ACC112 (cell line): Measurements from ENCODE around the gene ARHGAP5.

Source experiments
- H2AFZ ChIP-seq: fragments of 200-600 bp; sonication (generic); one replicate; pipeline ENCODE4 v1.6.0; 2017; ENCODE audit warnings: antibody characterized with exemption, low read length; ENCODE audit not compliant: unreplicated experiment
- H3K27ac ChIP-seq: fragments of 200-600 bp; sonication (generic); 2 replicates; pipeline ENCODE4 v1.5.1; 2014; ENCODE audit warnings: low read depth, mild to moderate bottlenecking, antibody characterized with exemption, low read length, moderate library complexity
- H3K27me3 ChIP-seq: fragments of 200-600 bp; sonication (generic); 2 replicates; pipeline ENCODE4 v1.6.1; 2014; ENCODE audit warnings: mild to moderate bottlenecking, antibody characterized with exemption, low read length, moderate library complexity, mixed read lengths; ENCODE audit not compliant: insufficient read depth
- H3K36me3 ChIP-seq: fragments of 200-600 bp; sonication (generic); 2 replicates; pipeline ENCODE4 v1.6.1; 2016; ENCODE audit warnings: mild to moderate bottlenecking, antibody characterized with exemption, low read length, moderate library complexity, mixed read lengths; ENCODE audit not compliant: insufficient read depth
- H3K4me1 ChIP-seq: fragments of 200-600 bp; sonication (generic); one replicate; pipeline ENCODE4 v1.6.1; 2016; ENCODE audit warnings: low read length, mixed read lengths; ENCODE audit not compliant: insufficient read depth, unreplicated experiment, control insufficient read depth
- H3K4me3 ChIP-seq: fragments of 200-600 bp; sonication (generic); 2 replicates; pipeline ENCODE4 v1.5.1; 2014; ENCODE audit warnings: mild to moderate bottlenecking, low read depth, low read length
- H3K79me2 ChIP-seq: fragments of 200-600 bp; sonication (generic); one replicate; pipeline ENCODE4 v1.6.0; 2016; ENCODE audit warnings: low read length; ENCODE audit not compliant: control insufficient read depth, unreplicated experiment, insufficient read depth

The ARHGAP5 gene

GRCh38 chr14:32137313-32137712 is 60.2 kb downstream of the ARHGAP5 start:
- H3K27me3 ChIP-seq: no peaks in the 10 kb centered on the region
- no peaks in the 10 kb centered on the region for H3K4me1 ChIP-seq
- H3K27ac ChIP-seq: no peak overlapping the region
- no peak overlapping the region for H3K4me3 ChIP-seq
- H3K36me3 ChIP-seq: peaks cover 46% of the 10 kb centered on the region
- no peak overlapping the region for H2AFZ ChIP-seq
- peaks cover 22% of the 10 kb centered on the region for H3K79me2 ChIP-seq

GRCh38 chr14:32137892-32138291 is 60.8 kb downstream of the ARHGAP5 start:
- Histone ChIP-seq H3K27me3 (no peaks in the 10 kb centered on the region), H3K27ac (no peak overlapping the region), H3K4me3 (no peak overlapping the region), H3K36me3 (peaks cover 46% of the 10 kb centered on the region), H2AFZ (no peak overlapping the region), H3K79me2 (peaks cover 28% of the 10 kb centered on the region), H3K4me1 (no peaks in the 10 kb centered on the region)

- Histone ChIP-seq H2AFZ (no peak overlapping the region), H3K4me1 (no peaks in the 10 kb centered on the region), H3K27ac (no peak overlapping the region), H3K4me3 (no peak overlapping the region), H3K79me2 (peaks cover 29% of the 10 kb centered on the region), H3K27me3 (no peaks in the 10 kb centered on the region), H3K36me3 (peaks cover 32% of the 10 kb centered on the region)
Measured at GRCh38 chr14:32142341-32142740, 65.2 kb downstream of the ARHGAP5 start.

GRCh38 chr14:32142754-32143437 is 65.8 kb downstream of the ARHGAP5 start:
- peaks cover 29% of the 10 kb centered on the region for H3K36me3 ChIP-seq
- H3K27ac ChIP-seq: no peak overlapping the region
- no peak overlapping the region for H2AFZ ChIP-seq
- no peak overlapping the region for H3K4me3 ChIP-seq
- H3K27me3 ChIP-seq: no peaks in the 10 kb centered on the region
- no peaks in the 10 kb centered on the region for H3K4me1 ChIP-seq
- peaks cover 29% of the 10 kb centered on the region for H3K79me2 ChIP-seq

GRCh38 chr14:32150392-32150791 is 73.3 kb downstream of the ARHGAP5 start:
- H3K79me2 ChIP-seq: peaks cover under 1% of the 10 kb centered on the region
- H3K4me1 ChIP-seq: no peaks in the 10 kb centered on the region
- no peak overlapping the region for H3K4me3 ChIP-seq
- peaks cover 38% of the 10 kb centered on the region for H3K36me3 ChIP-seq
- no peak overlapping the region for H3K27ac ChIP-seq
- H2AFZ ChIP-seq: no peak overlapping the region
- no peaks in the 10 kb centered on the region for H3K27me3 ChIP-seq

DNA sequence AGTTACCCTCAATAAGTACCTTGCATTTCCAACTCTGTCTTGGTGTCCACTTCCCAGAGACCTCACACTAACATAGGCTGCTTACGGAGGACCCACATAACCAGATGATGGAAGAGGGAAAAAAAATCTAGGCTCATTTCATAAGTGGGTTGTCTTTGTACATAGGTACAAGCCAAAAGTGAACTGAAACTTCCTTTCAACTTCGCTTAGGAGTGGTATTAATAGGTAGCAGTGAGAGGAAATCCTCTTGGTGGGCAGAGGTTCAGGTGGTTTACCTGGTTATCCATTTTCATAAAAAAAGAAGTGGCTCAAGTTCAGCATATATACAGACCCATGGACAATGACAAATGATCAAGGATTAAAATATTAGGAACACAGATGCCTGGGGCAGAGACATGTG is 88.9 kb downstream of the ARHGAP5 start:
- H3K4me1 ChIP-seq: no peaks in the 10 kb centered on the region
- no peaks in the 10 kb centered on the region for H3K36me3 ChIP-seq
- H3K4me3 ChIP-seq: no peak overlapping the region
- H3K79me2 ChIP-seq: no peaks in the 10 kb centered on the region
- H3K27ac ChIP-seq: no peak overlapping the region
- no peaks in the 10 kb centered on the region for H3K27me3 ChIP-seq
- H2AFZ ChIP-seq: no peak overlapping the region

DNA sequence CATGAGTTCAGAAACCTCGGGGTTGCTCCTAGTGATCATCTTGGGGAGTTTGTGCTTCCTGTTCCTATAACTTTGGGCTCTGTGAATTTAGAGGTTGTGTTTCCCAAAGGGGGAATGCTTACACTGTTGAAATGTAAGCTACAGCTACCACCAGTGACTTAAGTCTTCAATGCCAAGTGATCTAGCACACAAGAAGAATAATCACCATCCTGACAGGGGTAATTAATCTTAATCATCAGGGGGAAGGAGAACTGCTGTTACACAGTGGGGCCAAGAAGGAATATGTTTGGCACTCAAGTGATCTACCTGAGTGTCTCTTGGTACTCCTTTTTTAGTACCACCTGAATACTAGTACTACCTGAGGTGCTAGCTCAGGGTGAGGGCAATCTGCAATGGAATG is 89.8 kb downstream of the ARHGAP5 start:
- Histone ChIP-seq H2AFZ (no peak overlapping the region), H3K4me3 (no peak overlapping the region), H3K36me3 (no peaks in the 10 kb centered on the region), H3K27me3 (no peaks in the 10 kb centered on the region), H3K27ac (no peak overlapping the region), H3K79me2 (no peaks in the 10 kb centered on the region), H3K4me1 (no peaks in the 10 kb centered on the region)

DNA sequence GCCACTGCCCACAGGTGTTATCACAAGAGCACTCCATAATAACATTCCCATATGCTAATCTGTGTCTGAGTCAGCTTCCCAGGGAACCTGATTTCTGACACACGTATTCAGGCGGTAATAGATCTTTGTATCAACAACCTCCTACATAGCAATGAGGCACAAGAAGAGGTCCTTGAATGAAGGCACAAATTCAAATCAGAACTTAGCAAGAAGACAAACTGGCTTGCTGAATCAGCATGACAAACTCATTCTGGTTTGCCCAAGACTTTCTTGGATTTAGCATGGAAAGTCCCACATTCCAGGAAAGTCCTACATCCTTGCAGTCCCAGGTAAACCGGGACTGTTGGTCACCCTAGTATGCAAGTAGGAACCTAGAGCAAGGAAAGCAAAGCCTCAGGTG is 90.8 kb downstream of the ARHGAP5 start:
- no peak overlapping the region for H2AFZ ChIP-seq
- no peaks in the 10 kb centered on the region for H3K4me1 ChIP-seq
- H3K36me3 ChIP-seq: no peaks in the 10 kb centered on the region
- H3K4me3 ChIP-seq: no peak overlapping the region
- no peaks in the 10 kb centered on the region for H3K27me3 ChIP-seq
- no peaks in the 10 kb centered on the region for H3K79me2 ChIP-seq
- H3K27ac ChIP-seq: no peak overlapping the region

DNA sequence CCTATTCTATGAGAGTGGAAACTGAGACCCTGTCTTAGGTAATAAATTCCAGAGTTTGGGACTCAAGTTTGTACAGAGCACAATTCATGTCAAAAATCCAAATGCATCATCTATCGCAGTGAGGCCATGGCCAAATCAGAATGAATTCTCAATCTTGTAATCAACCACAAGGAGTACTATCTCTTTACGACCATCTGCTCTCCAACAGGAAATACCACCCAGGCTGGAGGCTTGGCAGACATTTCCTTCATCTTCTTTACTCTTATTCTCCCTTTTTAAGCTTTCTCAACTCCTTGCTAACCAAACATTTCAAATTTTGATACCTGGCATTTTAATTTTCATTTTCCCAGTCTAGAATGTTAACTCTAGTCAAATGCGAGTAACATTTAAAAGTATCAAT is 92.1 kb downstream of the ARHGAP5 start:
- no peak overlapping the region for H3K27ac ChIP-seq
- H3K4me1 ChIP-seq: no peaks in the 10 kb centered on the region
- no peaks in the 10 kb centered on the region for H3K27me3 ChIP-seq
- H3K4me3 ChIP-seq: no peak overlapping the region
- H2AFZ ChIP-seq: no peak overlapping the region
- H3K36me3 ChIP-seq: no peaks in the 10 kb centered on the region
- no peaks in the 10 kb centered on the region for H3K79me2 ChIP-seq

GRCh38 chr14:32171469-32171868 is 94.4 kb downstream of the ARHGAP5 start:
- H3K79me2 ChIP-seq: no peaks in the 10 kb centered on the region
- no peak overlapping the region for H3K4me3 ChIP-seq
- no peaks in the 10 kb centered on the region for H3K27me3 ChIP-seq
- no peak overlapping the region for H2AFZ ChIP-seq
- no peaks in the 10 kb centered on the region for H3K36me3 ChIP-seq
- H3K27ac ChIP-seq: no peak overlapping the region
- no peaks in the 10 kb centered on the region for H3K4me1 ChIP-seq

GRCh38 chr14:32183151-32184058 is 106.3 kb downstream of the ARHGAP5 start:
- Histone ChIP-seq H3K36me3 (no peaks in the 10 kb centered on the region), H3K27me3 (no peaks in the 10 kb centered on the region), H3K79me2 (no peaks in the 10 kb centered on the region), H2AFZ (no peak overlapping the region), H3K27ac (no peak overlapping the region), H3K4me1 (no peaks in the 10 kb centered on the region), H3K4me3 (no peak overlapping the region)
